HCT116 (cell line): Measurements from ENCODE around the gene MYOF. TPM values are rescaled to one million over a fixed set of nuclear protein-coding genes. Genes with fewer than 3 reads are reported as not detected.

Experiments
- ATAC-seq: fragments of 200-7000 bp; cut with Tn5 transposase; 2 replicates; pipeline ENCODE4 v1.9.1; 2020; ENCODE audit warnings: mild to moderate bottlenecking, moderate library complexity
- BruUV-seq: library from RNA; stranded (reverse); fragments of 400-500 nt; replicated peaks from 2 replicates; lab custom pipeline; 2021; lab: Mats Ljungman, UMichigan
- CTCF ChIA-PET: fragments of 300-600 bp; sonication (Branson Sonifier 250); formaldehyde crosslinking; loops from one replicate; lab custom pipeline; 2021; ENCODE audit warnings: antibody characterized with exemption; lab: Charles Lee
- POLR2A ChIA-PET: fragments of 300-600, 350-600 bp; sonication (Branson Sonifier 250); formaldehyde crosslinking; loops from one replicate; lab custom pipeline; 2021; ENCODE audit warnings: antibody characterized with exemption; lab: Charles Lee
- RAD21 ChIA-PET, 2 experiments: fragments of 300-600 bp; sonication (Branson Sonifier 250); formaldehyde crosslinking; loops; one replicate each; lab custom pipeline; 2023; ENCODE audit warnings: low total read pairs in 2 of 2; ENCODE audit not compliant: uncharacterized antibody in 2 of 2, unreplicated experiment in 2 of 2, low non-redundant PET in 1 of 2; lab: Charles Lee
- DNase-seq: peaks from one replicate; pipeline ENCODE4 v3.0.0-alpha.2; 2010; ENCODE audit warnings: low read depth, low spot score
- H2AFZ ChIP-seq: fragments of 200-600 bp; shearing (Covaris generic), sonication (generic); 2 replicates; pipeline ENCODE4 v1.6.1; 2017; ENCODE audit warnings: low read depth, mixed run types, mixed read lengths, antibody characterized with exemption, low read length; ENCODE audit not compliant: poor library complexity, severe bottlenecking
- H3K27ac ChIP-seq: 2 replicates; pipeline ENCODE4 v1.5.1; 2012; ENCODE audit warnings: low read depth, low read length
- H3K27me3 ChIP-seq: fragments of 200-600 bp; sonication (generic); 2 replicates; pipeline ENCODE4 v1.6.1; 2016; ENCODE audit warnings: mixed run types, low read length, mixed read lengths; ENCODE audit not compliant: insufficient read depth
- H3K36me3 ChIP-seq, 2 experiments: fragments of 200-500 bp in 1 of 2; fragments of 200-600 bp in 1 of 2; sonication (Bioruptor generic) in 1 of 2; sonication (generic) in 1 of 2; 2 replicates each; pipeline versions ENCODE4 v1.5.1 to v1.6.1; 2014 to 2016; ENCODE audit warnings: low read length in 2 of 2, inconsistent platforms in 1 of 2, mixed read lengths in 1 of 2, mixed run types in 1 of 2; ENCODE audit not compliant: insufficient read depth in 2 of 2, control insufficient read depth in 1 of 2
- H3K4me1 ChIP-seq, 2 experiments: fragments of 200-600 bp in 1 of 2; sonication (generic) in 1 of 2; 2 replicates each; pipeline versions ENCODE4 v1.5.1 to v1.6.1; 2012 to 2017; ENCODE audit warnings: low read length in 2 of 2, inconsistent platforms in 1 of 2, mild to moderate bottlenecking in 1 of 2, mixed read lengths in 1 of 2, mixed run types in 1 of 2, moderate library complexity in 1 of 2; ENCODE audit not compliant: insufficient read depth in 2 of 2, control insufficient read depth in 1 of 2
- H3K4me2 ChIP-seq: fragments of 200-600 bp; sonication (generic); 2 replicates; pipeline ENCODE4 v1.6.1; 2017; ENCODE audit warnings: mixed run types, low read length, mixed read lengths
- H3K4me3 ChIP-seq, 2 experiments: fragments of 200-600 bp in 1 of 2; sonication (generic) in 1 of 2; replicated peaks in 1 of 2; 2 replicates each; pipeline ENCODE4 v1.5.1; 2011 to 2016; ENCODE audit warnings: low read length in 2 of 2, control low read depth in 1 of 2, low read depth in 1 of 2, mild to moderate bottlenecking in 1 of 2, mixed read lengths in 1 of 2, mixed run types in 1 of 2
- H3K79me2 ChIP-seq: fragments of 200-600 bp; sonication (generic); 2 replicates; pipeline ENCODE4 v1.6.1; 2017; ENCODE audit warnings: mild to moderate bottlenecking, mixed run types, low read length, moderate library complexity, mixed read lengths; ENCODE audit not compliant: insufficient read depth
- H3K9ac ChIP-seq: fragments of 200-600 bp; sonication (generic); 2 replicates; pipeline ENCODE4 v1.6.1; 2016; ENCODE audit warnings: low read length, mixed read lengths
- H3K9me2 ChIP-seq: fragments of 200-600 bp; sonication (generic), shearing (Covaris generic); 2 replicates; pipeline ENCODE4 v1.6.1; 2017; ENCODE audit warnings: mixed run types, mild to moderate bottlenecking, moderate library complexity; ENCODE audit not compliant: insufficient read depth
- H3K9me3 ChIP-seq, 2 experiments: fragments of 200-500 bp in 1 of 2; fragments of 200-600 bp in 1 of 2; sonication (Bioruptor generic) in 1 of 2; sonication (generic) in 1 of 2; 2 replicates each; pipeline ENCODE4 v1.6.1; 2014 to 2017; ENCODE audit warnings: low read length in 2 of 2, mixed read lengths in 2 of 2, inconsistent platforms in 1 of 2, low read depth in 1 of 2, mild to moderate bottlenecking in 1 of 2, mixed run types in 1 of 2, moderate library complexity in 1 of 2; ENCODE audit not compliant: control insufficient read depth in 1 of 2, insufficient read depth in 1 of 2
- H4K20me1 ChIP-seq: fragments of 200-600 bp; sonication (generic), shearing (Covaris generic); 2 replicates; pipeline ENCODE4 v1.6.1; 2017; ENCODE audit warnings: mixed run types, mild to moderate bottlenecking, moderate library complexity; ENCODE audit not compliant: insufficient read depth
- CBX3 ChIP-seq: IDR thresholded peaks from 2 replicates; pipeline ENCODE4 v1.6.1; 2012; ENCODE audit warnings: low read depth
- CEBPB ChIP-seq: IDR thresholded peaks from 2 replicates; pipeline ENCODE4 v1.6.1; 2012; ENCODE audit warnings: low read depth
- EGR1 ChIP-seq: IDR thresholded peaks from 2 replicates; pipeline ENCODE4 v1.6.1; 2012; ENCODE audit warnings: low read depth
- EZH2phosphoT487 ChIP-seq: fragments of 200-600 bp; IDR thresholded peaks from 2 replicates; pipeline ENCODE4 v1.6.1; 2018; ENCODE audit warnings: antibody characterized with exemption, borderline replicate concordance
- JUND ChIP-seq: IDR thresholded peaks from 2 replicates; pipeline ENCODE4 v1.6.1; 2012
- MAX ChIP-seq: IDR thresholded peaks from 2 replicates; pipeline ENCODE4 v1.6.1; 2012
- POLR2AphosphoS5 ChIP-seq: IDR thresholded peaks from 2 replicates; pipeline ENCODE4 v1.6.1; 2011; ENCODE audit warnings: mild to moderate bottlenecking, low read depth, low read length, moderate library complexity
- REST ChIP-seq: IDR thresholded peaks from 2 replicates; pipeline ENCODE4 v1.6.1; 2012; ENCODE audit warnings: low read depth
- SIN3A ChIP-seq: IDR thresholded peaks from 2 replicates; pipeline ENCODE4 v1.6.1; 2012; ENCODE audit warnings: low read depth
- SP1 ChIP-seq: IDR thresholded peaks from 2 replicates; pipeline ENCODE4 v1.6.1; 2012; ENCODE audit warnings: low read depth
- SRF ChIP-seq: IDR thresholded peaks from 2 replicates; pipeline ENCODE4 v1.6.1; 2012; ENCODE audit warnings: low read depth
- YY1 ChIP-seq: IDR thresholded peaks from 2 replicates; pipeline ENCODE4 v1.6.1; 2011; ENCODE audit warnings: low read length, low read depth, moderate library complexity, mild to moderate bottlenecking; ENCODE audit not compliant: insufficient replicate concordance; ENCODE audit errors: extremely low read depth
- ZFX ChIP-seq: fragments of 450-650 bp; IDR thresholded peaks from 2 replicates; pipeline ENCODE4 v1.6.1; 2017
- ZNF274 ChIP-seq: fragments of 200-500 bp; sonication (Bioruptor generic); IDR thresholded peaks from 2 replicates; pipeline ENCODE4 v1.6.1; 2014; ENCODE audit warnings: mild to moderate bottlenecking, low read depth, low read length, inconsistent platforms
- intact Hi-C: fragments of 100-400 bp; cut with micrococcal nuclease; formaldehyde crosslinking; loops from 2 replicates; pipeline ENCODE4 v1.10.0; 2022
- total RNA-seq: library from RNA; stranded (reverse); gene quantifications from one replicate; pipeline ENCODE4 v1.2.1, GENCODE V29; 2021; ENCODE audit not compliant: unreplicated experiment
- TF ChIP-seq, protein P1 (sequence below): IDR thresholded peaks from 2 replicates; pipeline ENCODE4 v1.6.1; 2011; ENCODE audit warnings: mild to moderate bottlenecking, low read length, moderate library complexity; ENCODE audit not compliant: insufficient replicate concordance; ENCODE audit errors: extremely low read depth
- TF ChIP-seq, protein P2 (sequence below), 3 experiments: fragments of 200-600 bp in 1 of 3; sonication (generic) in 1 of 3; IDR thresholded peaks in 2 of 3; conservative IDR thresholded peaks in 1 of 3; 2 replicates each; pipeline ENCODE4 v1.5.1; 2012 to 2017; ENCODE audit warnings: low read depth in 2 of 3, low read length in 2 of 3, antibody characterized with exemption in 1 of 3, borderline replicate concordance in 1 of 3, control low read depth in 1 of 3, mild to moderate bottlenecking in 1 of 3, mixed read lengths in 1 of 3, mixed run types in 1 of 3, moderate library complexity in 1 of 3; ENCODE audit not compliant: insufficient read depth in 1 of 3
- TF ChIP-seq, protein P3 (sequence below): IDR thresholded peaks from 2 replicates; pipeline ENCODE4 v1.6.1; 2012

Gene MYOF
- total RNA-seq, 1 experiment from 2014 or later: 250 TPM

- intact Hi-C loops: no loop called here
- Histone ChIP-seq H3K27ac (no peak overlapping the region), H3K9me2 (no peaks in the 10 kb centered on the region), H3K27me3 (no peaks in the 10 kb centered on the region), H3K36me3 (peaks cover 65 to 90% of the 10 kb centered on the region in 2 experiments), H3K4me1 (no peaks in the 10 kb centered on the region), H3K9ac (no peak overlapping the region), H3K9me3 (no peaks in the 10 kb centered on the region), H3K4me2 (no peak overlapping the region), H4K20me1 (no peaks in the 10 kb centered on the region), H3K79me2 (peaks cover 4% of the 10 kb centered on the region; the same call in 1 of the 2 replicates), H2AFZ (no peak overlapping the region), H3K4me3 (no peak overlapping the region)
- BruUV-seq: no TSS peak
- ChIA-PET CTCF (no interaction called here), POLR2A (no interaction called here), RAD21 (no interaction called here)
- no peak for DNase-seq
- no peak for ATAC-seq
- TF ChIP-seq ZFX: no peak
- no peak for TF ChIP-seq CEBPB
- TF ChIP-seq REST: no peak
- TF ChIP-seq POLR2AphosphoS5: no peak
- TF ChIP-seq MAX: no peak
- TF ChIP-seq, protein P1, sequence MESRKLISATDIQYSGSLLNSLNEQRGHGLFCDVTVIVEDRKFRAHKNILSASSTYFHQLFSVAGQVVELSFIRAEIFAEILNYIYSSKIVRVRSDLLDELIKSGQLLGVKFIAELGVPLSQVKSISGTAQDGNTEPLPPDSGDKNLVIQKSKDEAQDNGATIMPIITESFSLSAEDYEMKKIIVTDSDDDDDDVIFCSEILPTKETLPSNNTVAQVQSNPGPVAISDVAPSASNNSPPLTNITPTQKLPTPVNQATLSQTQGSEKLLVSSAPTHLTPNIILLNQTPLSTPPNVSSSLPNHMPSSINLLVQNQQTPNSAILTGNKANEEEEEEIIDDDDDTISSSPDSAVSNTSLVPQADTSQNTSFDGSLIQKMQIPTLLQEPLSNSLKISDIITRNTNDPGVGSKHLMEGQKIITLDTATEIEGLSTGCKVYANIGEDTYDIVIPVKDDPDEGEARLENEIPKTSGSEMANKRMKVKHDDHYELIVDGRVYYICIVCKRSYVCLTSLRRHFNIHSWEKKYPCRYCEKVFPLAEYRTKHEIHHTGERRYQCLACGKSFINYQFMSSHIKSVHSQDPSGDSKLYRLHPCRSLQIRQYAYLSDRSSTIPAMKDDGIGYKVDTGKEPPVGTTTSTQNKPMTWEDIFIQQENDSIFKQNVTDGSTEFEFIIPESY: no peak
- TF ChIP-seq EZH2phosphoT487: no peak
- TF ChIP-seq EGR1: no peak
- TF ChIP-seq SRF: no peak
- no peak for TF ChIP-seq CBX3
- TF ChIP-seq ZNF274: no peak
- TF ChIP-seq YY1: no peak
- no peak for TF ChIP-seq SP1
- no peak for TF ChIP-seq JUND
- TF ChIP-seq, protein P2, sequence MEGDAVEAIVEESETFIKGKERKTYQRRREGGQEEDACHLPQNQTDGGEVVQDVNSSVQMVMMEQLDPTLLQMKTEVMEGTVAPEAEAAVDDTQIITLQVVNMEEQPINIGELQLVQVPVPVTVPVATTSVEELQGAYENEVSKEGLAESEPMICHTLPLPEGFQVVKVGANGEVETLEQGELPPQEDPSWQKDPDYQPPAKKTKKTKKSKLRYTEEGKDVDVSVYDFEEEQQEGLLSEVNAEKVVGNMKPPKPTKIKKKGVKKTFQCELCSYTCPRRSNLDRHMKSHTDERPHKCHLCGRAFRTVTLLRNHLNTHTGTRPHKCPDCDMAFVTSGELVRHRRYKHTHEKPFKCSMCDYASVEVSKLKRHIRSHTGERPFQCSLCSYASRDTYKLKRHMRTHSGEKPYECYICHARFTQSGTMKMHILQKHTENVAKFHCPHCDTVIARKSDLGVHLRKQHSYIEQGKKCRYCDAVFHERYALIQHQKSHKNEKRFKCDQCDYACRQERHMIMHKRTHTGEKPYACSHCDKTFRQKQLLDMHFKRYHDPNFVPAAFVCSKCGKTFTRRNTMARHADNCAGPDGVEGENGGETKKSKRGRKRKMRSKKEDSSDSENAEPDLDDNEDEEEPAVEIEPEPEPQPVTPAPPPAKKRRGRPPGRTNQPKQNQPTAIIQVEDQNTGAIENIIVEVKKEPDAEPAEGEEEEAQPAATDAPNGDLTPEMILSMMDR (IDR thresholded peaks at IDR 0.05 in 2 of 3, conservative IDR thresholded peaks at IDR 0.05 in 1 of 3; ENCODE audit: borderline replicate concordance in 1 of 3, insufficient read depth in 1 of 3, low read depth in 2 of 3, low read length in 2 of 3): no peak
- TF ChIP-seq, protein P3, sequence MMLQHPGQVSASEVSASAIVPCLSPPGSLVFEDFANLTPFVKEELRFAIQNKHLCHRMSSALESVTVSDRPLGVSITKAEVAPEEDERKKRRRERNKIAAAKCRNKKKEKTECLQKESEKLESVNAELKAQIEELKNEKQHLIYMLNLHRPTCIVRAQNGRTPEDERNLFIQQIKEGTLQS: no peak
- no peak for TF ChIP-seq SIN3A
- TF ChIP-seq, all 23 proteins: peak for 0
Measured at GRCh38 chr10:93346108-93346507, 136.0 kb downstream of the MYOF start.
